VCaP (cell line): ENCODE measurements around the gene SPACA4.

Source experiments
- H3K27ac ChIP-seq: fragments of 450-650 bp; 2 replicates; pipeline ENCODE4 v1.5.1; 2017
- CTCF ChIP-seq: fragments of 450-650 bp; conservative IDR thresholded peaks from 2 replicates; pipeline ENCODE4 v1.5.1; 2017; ENCODE audit warnings: mild to moderate bottlenecking, moderate library complexity

Gene SPACA4

GRCh38 chr19:48616041-48616436 is 9.5 kb downstream of the SPACA4 start:
- H3K27ac ChIP-seq: peak overlapping the region; percentile 90
- TF ChIP-seq CTCF: no peak

- TF ChIP-seq CTCF: no peak
- H3K27ac ChIP-seq: peak overlapping the region; percentile 90
These were observed 10.0 kb downstream of the SPACA4 start for GRCh38 chr19:48616491-48617056.

- TF ChIP-seq CTCF: peak; percentile 17
- peak overlapping the region; percentile 90 for H3K27ac ChIP-seq
These were observed 10.8 kb downstream of the SPACA4 start for GRCh38 chr19:48617146-48617937.

- TF ChIP-seq CTCF: no peak
- H3K27ac ChIP-seq: peak overlapping the region; percentile 90
These were observed 11.9 kb downstream of the SPACA4 start for GRCh38 chr19:48618278-48618915.

- H3K27ac ChIP-seq: peak within 1 kb of the TSS; percentile 90
- TF ChIP-seq CTCF: no peak
These were observed 12.6 kb downstream of the SPACA4 start, which contains the start of the genes RPL18 and SPHK2 for GRCh38 chr19:48618916-48619691. Gene RPL18 (minus strand): TSS chr19:48619178. CDS start chr19:48619143, 35 bp downstream. Gene SPHK2 (plus strand): TSS chr19:48619506. CDS start chr19:48620515, 1,009 bp downstream.

GRCh38 chr19:48619692-48620585 is 13.4 kb downstream of the SPACA4 start:
- no peak for TF ChIP-seq CTCF
- H3K27ac ChIP-seq: peak overlapping the region; percentile 90
